Measurements from ENCODE around the gene EGFR.

GRCh38 chr7:55082228-55082603, 63.4 kb downstream of the EGFR start:
- TF ChIP-seq, protein P1, sequence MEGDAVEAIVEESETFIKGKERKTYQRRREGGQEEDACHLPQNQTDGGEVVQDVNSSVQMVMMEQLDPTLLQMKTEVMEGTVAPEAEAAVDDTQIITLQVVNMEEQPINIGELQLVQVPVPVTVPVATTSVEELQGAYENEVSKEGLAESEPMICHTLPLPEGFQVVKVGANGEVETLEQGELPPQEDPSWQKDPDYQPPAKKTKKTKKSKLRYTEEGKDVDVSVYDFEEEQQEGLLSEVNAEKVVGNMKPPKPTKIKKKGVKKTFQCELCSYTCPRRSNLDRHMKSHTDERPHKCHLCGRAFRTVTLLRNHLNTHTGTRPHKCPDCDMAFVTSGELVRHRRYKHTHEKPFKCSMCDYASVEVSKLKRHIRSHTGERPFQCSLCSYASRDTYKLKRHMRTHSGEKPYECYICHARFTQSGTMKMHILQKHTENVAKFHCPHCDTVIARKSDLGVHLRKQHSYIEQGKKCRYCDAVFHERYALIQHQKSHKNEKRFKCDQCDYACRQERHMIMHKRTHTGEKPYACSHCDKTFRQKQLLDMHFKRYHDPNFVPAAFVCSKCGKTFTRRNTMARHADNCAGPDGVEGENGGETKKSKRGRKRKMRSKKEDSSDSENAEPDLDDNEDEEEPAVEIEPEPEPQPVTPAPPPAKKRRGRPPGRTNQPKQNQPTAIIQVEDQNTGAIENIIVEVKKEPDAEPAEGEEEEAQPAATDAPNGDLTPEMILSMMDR (IDR thresholded peaks at IDR 0.05; ENCODE audit: poor library complexity), result no peak
- TF ChIP-seq EZH2phosphoT487 (IDR thresholded peaks at IDR 0.05; ENCODE audit: low read depth, severe bottlenecking, unreplicated experiment) (no peak), EZH2 (IDR thresholded peaks at IDR 0.05; ENCODE audit: borderline replicate concordance) (no peak)

All from hepatocyte (in vitro differentiated cells).